Ovary (tissue), 3 donors: ENCODE measurements around the gene COPZ2.

ENCODE experiments used
- EP300 ChIP-seq: sonication (generic); formaldehyde crosslinking; IDR thresholded peaks from one replicate; pipeline ENCODE4 v1.6.1; 2017; ENCODE audit warnings: antibody characterized with exemption
- POLR2A ChIP-seq: fragments of 450-650 bp; IDR thresholded peaks from one replicate; pipeline ENCODE4 v1.6.1; 2017; ENCODE audit warnings: antibody characterized with exemption, mild to moderate bottlenecking, moderate library complexity
- TF ChIP-seq, protein P1 (sequence below), 3 donors: fragments of 450-650 bp in 2 of 3; fragments of 200-600 bp in 1 of 3; IDR thresholded peaks; one replicate each; pipeline versions ENCODE4 v1.5.1 to v1.8.0; 2016 to 2022; ENCODE audit warnings: antibody characterized with exemption in 3 of 3, mild to moderate bottlenecking in 1 of 3
- donor health status: DM: no; HTN: no; CAD: no.

GRCh38 chr17:48070195-48070594, 32.6 kb upstream of the COPZ2 start:
- TF ChIP-seq POLR2A (no peak), EP300 (no peak)
- TF ChIP-seq, protein P1, sequence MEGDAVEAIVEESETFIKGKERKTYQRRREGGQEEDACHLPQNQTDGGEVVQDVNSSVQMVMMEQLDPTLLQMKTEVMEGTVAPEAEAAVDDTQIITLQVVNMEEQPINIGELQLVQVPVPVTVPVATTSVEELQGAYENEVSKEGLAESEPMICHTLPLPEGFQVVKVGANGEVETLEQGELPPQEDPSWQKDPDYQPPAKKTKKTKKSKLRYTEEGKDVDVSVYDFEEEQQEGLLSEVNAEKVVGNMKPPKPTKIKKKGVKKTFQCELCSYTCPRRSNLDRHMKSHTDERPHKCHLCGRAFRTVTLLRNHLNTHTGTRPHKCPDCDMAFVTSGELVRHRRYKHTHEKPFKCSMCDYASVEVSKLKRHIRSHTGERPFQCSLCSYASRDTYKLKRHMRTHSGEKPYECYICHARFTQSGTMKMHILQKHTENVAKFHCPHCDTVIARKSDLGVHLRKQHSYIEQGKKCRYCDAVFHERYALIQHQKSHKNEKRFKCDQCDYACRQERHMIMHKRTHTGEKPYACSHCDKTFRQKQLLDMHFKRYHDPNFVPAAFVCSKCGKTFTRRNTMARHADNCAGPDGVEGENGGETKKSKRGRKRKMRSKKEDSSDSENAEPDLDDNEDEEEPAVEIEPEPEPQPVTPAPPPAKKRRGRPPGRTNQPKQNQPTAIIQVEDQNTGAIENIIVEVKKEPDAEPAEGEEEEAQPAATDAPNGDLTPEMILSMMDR (IDR thresholded peaks at IDR 0.05), result no peak
